SK-N-SH treated with all-trans-retinoic acid at 6 μM for 48 hours (cell line): ENCODE results near the gene GRID1.

Source experiments
- ATAC-seq: fragments of 200-7000 bp; cut with Tn5 transposase; 3 replicates; pipeline ENCODE4 v1.9.1; 2020; ENCODE audit warnings: mild to moderate bottlenecking, moderate library complexity
- ARNTL ChIP-seq: fragments of 450-650 bp; formaldehyde crosslinking; IDR thresholded peaks from 2 replicates; pipeline ENCODE4 v1.5.0; 2020; ENCODE audit warnings: low read depth, mild to moderate bottlenecking, moderate library complexity, borderline replicate concordance
- BACH2 ChIP-seq: fragments of 250-450 bp; sonication (Bioruptor Pico); IDR thresholded peaks from 2 replicates; pipeline ENCODE4 v1.9.0; 2021; ENCODE audit warnings: mild to moderate bottlenecking, borderline replicate concordance
- CREB5 ChIP-seq: fragments of 250-450 bp; sonication (Bioruptor Pico); IDR thresholded peaks from 2 replicates; pipeline ENCODE4 v1.5.1; 2020; ENCODE audit warnings: low read depth, mild to moderate bottlenecking, moderate library complexity
- CSDC2 ChIP-seq: fragments of 250-450 bp; sonication (Bioruptor Pico); IDR thresholded peaks from 2 replicates; pipeline ENCODE4 v1.5.0; 2020; ENCODE audit warnings: mild to moderate bottlenecking, moderate library complexity
- ESRRG ChIP-seq: fragments of 250-450 bp; sonication (Bioruptor Pico); IDR thresholded peaks from 2 replicates; pipeline ENCODE4 v1.6.1; 2021; ENCODE audit warnings: mild to moderate bottlenecking
- GLIS3 ChIP-seq: fragments of 250-450 bp; sonication (Bioruptor Pico); IDR thresholded peaks from 2 replicates; pipeline ENCODE4 v1.5.0; 2020; ENCODE audit warnings: mild to moderate bottlenecking, moderate library complexity
- ISL1 ChIP-seq: fragments of 250-450 bp; sonication (Bioruptor Pico); IDR thresholded peaks from 2 replicates; pipeline ENCODE4 v2.1.2; 2022; ENCODE audit warnings: mild to moderate bottlenecking, moderate library complexity
- OSR1 ChIP-seq: fragments of 250-450 bp; sonication (Bioruptor Pico); IDR thresholded peaks from 2 replicates; pipeline ENCODE4 v1.8.0; 2022; ENCODE audit warnings: moderate library complexity, mild to moderate bottlenecking, inconsistent platforms
- PATZ1 ChIP-seq: fragments of 250-450 bp; sonication (Bioruptor Pico); IDR thresholded peaks from 2 replicates; pipeline ENCODE4 v1.8.0; 2020; ENCODE audit warnings: mild to moderate bottlenecking, moderate library complexity, borderline replicate concordance
- PPARA ChIP-seq: fragments of 250-450 bp; sonication (Bioruptor Pico); IDR thresholded peaks from 2 replicates; pipeline ENCODE4 v1.5.0; 2020; ENCODE audit warnings: mild to moderate bottlenecking, borderline replicate concordance
- SNAI2 ChIP-seq: fragments of 250-450 bp; sonication (Bioruptor Pico); IDR thresholded peaks from 2 replicates; pipeline ENCODE4 v1.5.0; 2020; ENCODE audit warnings: mild to moderate bottlenecking, moderate library complexity
- TCF4 ChIP-seq: fragments of 250-450 bp; sonication (Bioruptor Pico); IDR thresholded peaks from 2 replicates; pipeline ENCODE4 v1.8.0; 2021; ENCODE audit warnings: mild to moderate bottlenecking, moderate library complexity, borderline replicate concordance
- TOX ChIP-seq: fragments of 250-450 bp; sonication (Bioruptor Pico); IDR thresholded peaks from 2 replicates; pipeline ENCODE4 v1.8.0; 2021; ENCODE audit warnings: mild to moderate bottlenecking, moderate library complexity, borderline replicate concordance
- ZC3H10 ChIP-seq: fragments of 250-450 bp; sonication (Bioruptor Pico); IDR thresholded peaks from 2 replicates; pipeline ENCODE4 v1.5.1; 2021; ENCODE audit warnings: mild to moderate bottlenecking, moderate library complexity
- ZNF565 ChIP-seq: fragments of 450-650 bp; formaldehyde crosslinking; conservative IDR thresholded peaks from 2 replicates; pipeline ENCODE4 v1.5.0; 2020; ENCODE audit warnings: low read depth, mild to moderate bottlenecking, moderate library complexity
- ZNF70 ChIP-seq: fragments of 450-650 bp; formaldehyde crosslinking; IDR thresholded peaks from 2 replicates; pipeline ENCODE4 v1.5.0; 2020; ENCODE audit warnings: mild to moderate bottlenecking, moderate library complexity
- ZNF8 ChIP-seq: fragments of 450-650 bp; formaldehyde crosslinking; IDR thresholded peaks from 2 replicates; pipeline ENCODE4 v1.5.0; 2020; ENCODE audit warnings: mild to moderate bottlenecking, moderate library complexity
- TF ChIP-seq, protein P1 (sequence below): fragments of 250-450 bp; sonication (Bioruptor Pico); IDR thresholded peaks from 2 replicates; pipeline ENCODE4 v1.8.0; 2021; ENCODE audit warnings: low read depth, mild to moderate bottlenecking, moderate library complexity, borderline replicate concordance
- TF ChIP-seq, protein P2 (sequence below): fragments of 250-450 bp; sonication (Bioruptor Pico); IDR thresholded peaks from 2 replicates; pipeline ENCODE4 v1.5.0; 2020; ENCODE audit warnings: mild to moderate bottlenecking, moderate library complexity

Gene GRID1

DNA sequence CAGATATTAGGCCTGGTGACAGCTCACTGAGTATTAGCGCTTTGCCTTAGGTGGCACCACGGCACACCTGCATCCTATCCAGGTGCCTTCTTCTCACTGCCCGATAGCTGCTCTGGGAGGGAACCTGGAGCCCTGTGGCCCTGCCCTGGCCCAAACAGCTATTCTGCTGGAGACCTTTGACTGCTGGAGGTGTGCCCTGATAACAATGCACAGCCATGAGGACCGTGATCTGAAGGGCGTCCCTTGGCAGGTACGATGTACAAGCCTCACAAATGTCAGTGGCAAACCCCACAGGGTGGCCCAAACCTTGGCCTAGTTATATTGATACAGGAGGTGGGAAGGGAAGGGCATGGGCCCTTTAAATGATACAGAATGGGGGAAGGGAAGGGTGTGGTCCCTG, 259.5 kb downstream of the GRID1 start:
- ATAC-seq = no peak

DNA sequence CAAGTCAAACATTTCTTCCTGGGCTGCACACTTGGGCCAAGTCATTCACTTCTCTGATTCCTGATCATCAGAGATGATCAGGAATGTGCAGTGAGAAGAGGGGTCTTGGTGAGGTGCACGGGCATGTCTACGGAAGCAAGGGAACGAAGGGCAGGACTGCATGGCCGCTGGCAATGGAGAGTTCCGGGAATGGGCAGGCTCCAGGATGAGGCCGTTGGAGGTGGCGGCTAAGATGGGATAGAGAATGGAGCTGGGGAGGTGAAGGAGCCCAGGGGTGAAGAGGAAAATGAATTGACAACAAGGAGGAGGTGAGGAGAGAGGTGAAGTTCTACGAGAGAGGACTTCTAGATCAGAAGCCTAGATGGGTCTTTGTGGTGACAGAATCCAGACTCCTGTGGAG, 260.0 kb downstream of the GRID1 start:
- ATAC-seq = no peak
- TF ChIP-seq GLIS3 (CRISPR knock-in tag) (no peak), ARNTL (CRISPR knock-in tag) (no peak), ZC3H10 (CRISPR knock-in tag) (no peak), PPARA (CRISPR knock-in tag) (no peak), CSDC2 (CRISPR knock-in tag) (no peak)

More for the DNA sequence above, 259.5 kb downstream of the GRID1 start:
- TF ChIP-seq ESRRG = no peak
- TF ChIP-seq SNAI2 (CRISPR knock-in tag) = no peak
- TF ChIP-seq, protein P1, sequence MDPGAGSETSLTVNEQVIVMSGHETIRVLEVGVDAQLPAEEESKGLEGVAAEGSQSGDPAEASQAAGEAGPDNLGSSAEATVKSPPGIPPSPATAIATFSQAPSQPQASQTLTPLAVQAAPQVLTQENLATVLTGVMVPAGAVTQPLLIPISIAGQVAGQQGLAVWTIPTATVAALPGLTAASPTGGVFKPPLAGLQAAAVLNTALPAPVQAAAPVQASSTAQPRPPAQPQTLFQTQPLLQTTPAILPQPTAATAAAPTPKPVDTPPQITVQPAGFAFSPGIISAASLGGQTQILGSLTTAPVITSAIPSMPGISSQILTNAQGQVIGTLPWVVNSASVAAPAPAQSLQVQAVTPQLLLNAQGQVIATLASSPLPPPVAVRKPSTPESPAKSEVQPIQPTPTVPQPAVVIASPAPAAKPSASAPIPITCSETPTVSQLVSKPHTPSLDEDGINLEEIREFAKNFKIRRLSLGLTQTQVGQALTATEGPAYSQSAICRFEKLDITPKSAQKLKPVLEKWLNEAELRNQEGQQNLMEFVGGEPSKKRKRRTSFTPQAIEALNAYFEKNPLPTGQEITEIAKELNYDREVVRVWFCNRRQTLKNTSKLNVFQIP (CRISPR knock-in tag) = no peak

DNA sequence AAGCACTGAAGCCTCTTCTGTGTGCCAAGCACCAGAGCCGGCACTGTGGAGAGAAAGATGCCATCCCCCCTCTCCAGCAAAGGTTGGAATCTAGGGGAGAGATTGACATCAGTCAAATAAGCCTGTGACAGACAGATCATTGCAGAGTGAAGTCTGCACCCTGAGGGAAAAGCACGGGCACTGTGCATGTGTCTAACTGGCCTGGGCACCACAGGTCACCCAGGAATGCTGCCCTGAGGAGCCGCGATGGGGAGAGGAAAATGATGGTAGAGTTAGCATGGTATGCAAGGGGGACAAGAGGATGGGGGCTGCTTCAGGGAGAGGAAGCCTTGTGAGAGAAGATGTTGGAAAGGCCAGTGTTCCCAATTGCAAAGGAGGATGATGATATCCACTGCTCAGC, 261.0 kb downstream of the GRID1 start:
- TF ChIP-seq, protein P2, sequence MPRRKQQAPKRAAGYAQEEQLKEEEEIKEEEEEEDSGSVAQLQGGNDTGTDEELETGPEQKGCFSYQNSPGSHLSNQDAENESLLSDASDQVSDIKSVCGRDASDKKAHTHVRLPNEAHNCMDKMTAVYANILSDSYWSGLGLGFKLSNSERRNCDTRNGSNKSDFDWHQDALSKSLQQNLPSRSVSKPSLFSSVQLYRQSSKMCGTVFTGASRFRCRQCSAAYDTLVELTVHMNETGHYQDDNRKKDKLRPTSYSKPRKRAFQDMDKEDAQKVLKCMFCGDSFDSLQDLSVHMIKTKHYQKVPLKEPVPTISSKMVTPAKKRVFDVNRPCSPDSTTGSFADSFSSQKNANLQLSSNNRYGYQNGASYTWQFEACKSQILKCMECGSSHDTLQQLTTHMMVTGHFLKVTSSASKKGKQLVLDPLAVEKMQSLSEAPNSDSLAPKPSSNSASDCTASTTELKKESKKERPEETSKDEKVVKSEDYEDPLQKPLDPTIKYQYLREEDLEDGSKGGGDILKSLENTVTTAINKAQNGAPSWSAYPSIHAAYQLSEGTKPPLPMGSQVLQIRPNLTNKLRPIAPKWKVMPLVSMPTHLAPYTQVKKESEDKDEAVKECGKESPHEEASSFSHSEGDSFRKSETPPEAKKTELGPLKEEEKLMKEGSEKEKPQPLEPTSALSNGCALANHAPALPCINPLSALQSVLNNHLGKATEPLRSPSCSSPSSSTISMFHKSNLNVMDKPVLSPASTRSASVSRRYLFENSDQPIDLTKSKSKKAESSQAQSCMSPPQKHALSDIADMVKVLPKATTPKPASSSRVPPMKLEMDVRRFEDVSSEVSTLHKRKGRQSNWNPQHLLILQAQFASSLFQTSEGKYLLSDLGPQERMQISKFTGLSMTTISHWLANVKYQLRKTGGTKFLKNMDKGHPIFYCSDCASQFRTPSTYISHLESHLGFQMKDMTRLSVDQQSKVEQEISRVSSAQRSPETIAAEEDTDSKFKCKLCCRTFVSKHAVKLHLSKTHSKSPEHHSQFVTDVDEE (CRISPR knock-in tag) = no peak
- no peak for TF ChIP-seq OSR1 (CRISPR knock-in tag)
- TF ChIP-seq CREB5 (CRISPR knock-in tag) = no peak
- no peak for TF ChIP-seq ZNF565 (CRISPR knock-in tag)
- no peak for TF ChIP-seq PPARA (CRISPR knock-in tag)
- TF ChIP-seq ZNF8 (CRISPR knock-in tag) = no peak
- no peak for TF ChIP-seq TCF4 (CRISPR knock-in tag)
- TF ChIP-seq PATZ1 (CRISPR knock-in tag) = no peak
- TF ChIP-seq ARNTL (CRISPR knock-in tag) = no peak
- no peak for TF ChIP-seq ISL1 (CRISPR knock-in tag)
- TF ChIP-seq TOX (CRISPR knock-in tag) = no peak
- TF ChIP-seq, protein P1 (CRISPR knock-in tag) = no peak
- TF ChIP-seq BACH2 (CRISPR knock-in tag) = no peak
- ATAC-seq = no peak

GRCh38 chr10:86105181-86105580, 261.4 kb downstream of the GRID1 start:
- TF ChIP-seq, protein P1 (CRISPR knock-in tag) = no peak
- TF ChIP-seq ARNTL (CRISPR knock-in tag) (no peak), ZNF70 (CRISPR knock-in tag) (no peak), GLIS3 (CRISPR knock-in tag) (no peak), ZC3H10 (CRISPR knock-in tag) (no peak), TCF4 (CRISPR knock-in tag) (no peak), BACH2 (CRISPR knock-in tag) (no peak)
- no peak for ATAC-seq
